ENCODE measurements around the gene MYL7. TPM values are rescaled to one million over a fixed set of nuclear protein-coding genes. Genes with fewer than 3 reads are reported as not detected.
"Not testable (repeated sequence)": the region's sequence is repeated elsewhere in the genome, so short reads cannot be mapped to it uniquely, and the experiment has no call there.

The MYL7 gene
- total RNA-seq, 1 donor from 2014 or later, result 2.0 TPM

- DNase-seq, result not testable (repeated sequence)
Observed at GRCh38 chr7:44171901-44172300, 30.8 kb upstream of the MYL7 start.

GRCh38 chr7:44167920-44168319 lies 26.8 kb upstream of the MYL7 start:
- DNase-seq, result no peak

GRCh38 chr7:44163591-44163990 lies 22.5 kb upstream of the MYL7 start:
- no peak for DNase-seq

- DNase-seq, result no peak
Observed at GRCh38 chr7:44162785-44163395, 21.8 kb upstream of the MYL7 start.

GRCh38 chr7:44162179-44162578 lies 21.0 kb upstream of the MYL7 start:
- no peak for DNase-seq

- no peak for DNase-seq
Observed at GRCh38 chr7:44161371-44161770, 20.2 kb upstream of the MYL7 start.

GRCh38 chr7:44159824-44160630 lies 18.9 kb upstream of the MYL7 start:
- DNase-seq, result no peak

GRCh38 chr7:44158873-44159631 lies 17.9 kb upstream of the MYL7 start:
- no peak for DNase-seq

GRCh38 chr7:44158096-44158872 lies 17.2 kb upstream of the MYL7 start:
- DNase-seq, result no peak

- no peak for DNase-seq
Observed at GRCh38 chr7:44157116-44158080, 16.3 kb upstream of the MYL7 start.

GRCh38 chr7:44156453-44157010 lies 15.4 kb upstream of the MYL7 start:
- DNase-seq, result no peak

- no peak for DNase-seq
Observed at GRCh38 chr7:44155191-44156185, 14.4 kb upstream of the MYL7 start.

- no peak for DNase-seq
Observed at GRCh38 chr7:44154703-44155102, 13.6 kb upstream of the MYL7 start.

- DNase-seq, result no peak
Observed at GRCh38 chr7:44153948-44154335, 12.8 kb upstream of the MYL7 start.

- no peak for DNase-seq
Observed at GRCh38 chr7:44152971-44153947, 12.1 kb upstream of the MYL7 start.

GRCh38 chr7:44151956-44152355 lies 10.8 kb upstream of the MYL7 start:
- no peak for DNase-seq

- DNase-seq, result no peak
Observed at GRCh38 chr7:44150966-44151941, 10.1 kb upstream of the MYL7 start.

Measured in skin of body (tissue), 2 donors.